A673 (cell line): ENCODE measurements around the gene LRRC27. TPM values are rescaled to one million over a fixed set of nuclear protein-coding genes. Genes with fewer than 3 reads are reported as not detected.

Source experiments
- BruUV-seq: library from RNA; stranded (reverse); fragments of 400-500 nt; replicated peaks from 2 replicates; lab custom pipeline; 2021; lab: Mats Ljungman, UMichigan
- CTCF ChIA-PET: fragments of 300-600 bp; sonication (Branson Sonifier 250); formaldehyde crosslinking; loops from one replicate; lab custom pipeline; 2022; ENCODE audit warnings: antibody characterized with exemption; lab: Charles Lee
- POLR2A ChIA-PET: fragments of 300-600 bp; sonication (Branson Sonifier 250); formaldehyde crosslinking; loops from one replicate; lab custom pipeline; 2022; ENCODE audit warnings: antibody characterized with exemption; ENCODE audit not compliant: low non-redundant PET; lab: Charles Lee
- DNase-seq: peaks from one replicate; pipeline ENCODE4 v3.0.0-alpha.2; 2015; ENCODE audit warnings: low spot score
- H3K27ac ChIP-seq: fragments of 200-600 bp; sonication (generic); 2 replicates; pipeline ENCODE4 v1.5.1; 2016; ENCODE audit warnings: mixed run types, low read depth, mild to moderate bottlenecking, mixed read lengths, antibody characterized with exemption, low read length; ENCODE audit not compliant: poor library complexity, severe bottlenecking
- H3K27me3 ChIP-seq: fragments of 200-600 bp; sonication (generic); replicated peaks from 2 replicates; pipeline ENCODE4 v1.6.1; 2017; ENCODE audit warnings: mixed run types, low read depth, mild to moderate bottlenecking, mixed read lengths, antibody characterized with exemption, low read length; ENCODE audit not compliant: insufficient read depth, poor library complexity
- H3K36me3 ChIP-seq: fragments of 200-600 bp; sonication (generic); 2 replicates; pipeline ENCODE4 v1.6.1; 2016; ENCODE audit warnings: mixed run types, mild to moderate bottlenecking, mixed read lengths, antibody characterized with exemption, low read length; ENCODE audit not compliant: insufficient read depth, poor library complexity, severe bottlenecking
- H3K4me1 ChIP-seq: fragments of 200-600 bp; sonication (generic); 2 replicates; pipeline ENCODE4 v1.6.1; 2017; ENCODE audit warnings: mixed run types, mild to moderate bottlenecking, mixed read lengths, antibody characterized with exemption, low read length; ENCODE audit not compliant: insufficient read depth, poor library complexity, severe bottlenecking
- H3K4me3 ChIP-seq: fragments of 200-600 bp; sonication (generic); 2 replicates; pipeline ENCODE4 v1.5.1; 2016; ENCODE audit warnings: low read depth, mixed run types, mild to moderate bottlenecking, mixed read lengths, low read length; ENCODE audit not compliant: poor library complexity, severe bottlenecking
- H3K9me3 ChIP-seq: fragments of 200-600 bp; sonication (generic); 2 replicates; pipeline ENCODE4 v1.6.1; 2016; ENCODE audit warnings: mixed run types, low read depth, mild to moderate bottlenecking, mixed read lengths, antibody characterized with exemption, low read length; ENCODE audit not compliant: poor library complexity, severe bottlenecking
- CTCF ChIP-seq: fragments of 300-800, 200-600 bp; sonication (generic); conservative IDR thresholded peaks from 2 replicates; pipeline ENCODE4 v1.5.1; 2017; ENCODE audit warnings: low read depth, mild to moderate bottlenecking, antibody characterized with exemption, low read length, moderate library complexity, mixed read lengths
- EZH2 ChIP-seq: fragments of 200-600 bp; sonication (generic); IDR thresholded peaks from 2 replicates; pipeline ENCODE4 v1.6.1; 2017; ENCODE audit warnings: borderline replicate concordance, low read depth, mild to moderate bottlenecking, mixed read lengths, antibody characterized with exemption, low read length; ENCODE audit not compliant: poor library complexity, severe bottlenecking
- intact Hi-C: fragments of 100-400 bp; cut with micrococcal nuclease; formaldehyde crosslinking; loops from one replicate; pipeline ENCODE4 v1.10.0; 2022; ENCODE audit not compliant: unreplicated experiment
- total RNA-seq: library from RNA; stranded (reverse); gene quantifications from 2 replicates; pipeline ENCODE4 v1.2.3, GENCODE V29; 2021

The LRRC27 gene
- total RNA-seq, 1 experiment from 2014 or later = 11.5 TPM

- TF ChIP-seq CTCF (no peak), EZH2 (no peak)
- Histone ChIP-seq H3K9me3 (no peaks in the 10 kb centered on the region), H3K27ac (no peak overlapping the region), H3K4me3 (no peak overlapping the region), H3K4me1 (no peaks in the 10 kb centered on the region), H3K36me3 (no peaks in the 10 kb centered on the region), H3K27me3 (no peaks in the 10 kb centered on the region)
- intact Hi-C loops = no loop called here
- no TSS peak for BruUV-seq
- DNase-seq = no peak
- POLR2A ChIA-PET = no interaction called here
- CTCF ChIA-PET = no interaction called here
Observed at GRCh38 chr10:132344386-132344785, 12.4 kb downstream of the LRRC27 start.

- intact Hi-C loops = no loop called here
- DNase-seq = no peak
- POLR2A ChIA-PET = no interaction called here
- Histone ChIP-seq H3K36me3 (no peaks in the 10 kb centered on the region), H3K4me1 (no peaks in the 10 kb centered on the region), H3K4me3 (no peak overlapping the region), H3K9me3 (no peaks in the 10 kb centered on the region), H3K27me3 (no peaks in the 10 kb centered on the region), H3K27ac (no peak overlapping the region)
- no TSS peak for BruUV-seq
- CTCF ChIA-PET = no interaction called here
- no peak for TF ChIP-seq EZH2
- no peak for TF ChIP-seq CTCF
Observed at GRCh38 chr10:132345345-132345744, 13.4 kb downstream of the LRRC27 start.

GRCh38 chr10:132346806-132347205, 14.8 kb downstream of the LRRC27 start:
- Histone ChIP-seq H3K36me3 (no peaks in the 10 kb centered on the region), H3K4me3 (no peak overlapping the region), H3K27ac (no peak overlapping the region), H3K4me1 (no peaks in the 10 kb centered on the region), H3K9me3 (no peaks in the 10 kb centered on the region), H3K27me3 (no peaks in the 10 kb centered on the region)
- ChIA-PET CTCF (no interaction called here), POLR2A (no interaction called here)
- no TSS peak for BruUV-seq
- DNase-seq = no peak
- intact Hi-C loops = no loop called here
- TF ChIP-seq CTCF (no peak), EZH2 (no peak)
